GM12873 (cell line): ENCODE data around the gene APOF.

Source experiments
- CTCF ChIP-seq: IDR thresholded peaks from 2 replicates; pipeline ENCODE4 v1.5.1; 2012; ENCODE audit warnings: low read depth, mild to moderate bottlenecking, moderate library complexity, low read length, control low read depth; ENCODE audit not compliant: insufficient read depth; ENCODE audit errors: missing control alignments

APOF gene

GRCh38 chr12:56362130-56363059 is at the start of gene APOF:
Gene APOF (minus strand): TSS chr12:56362857. CDS start chr12:56362745, 112 bp downstream.
- TF ChIP-seq CTCF = no peak

GRCh38 chr12:56411781-56412639 is 49.4 kb upstream of the APOF start:
- TF ChIP-seq CTCF = no peak

- TF ChIP-seq CTCF = no peak
Observed at GRCh38 chr12:56410768-56411167, 48.1 kb upstream of the APOF start.

GRCh38 chr12:56408799-56409417 is 46.3 kb upstream of the APOF start:
- TF ChIP-seq CTCF = no peak

GRCh38 chr12:56398324-56398723 is 35.7 kb upstream of the APOF start:
- TF ChIP-seq CTCF = no peak

- no peak for TF ChIP-seq CTCF
Observed at GRCh38 chr12:56392331-56392730, 29.7 kb upstream of the APOF start.
